ENCODE results near the gene FAS.
"Not testable (repeated sequence)": the region's sequence is repeated elsewhere in the genome, so short reads cannot be mapped to it uniquely, and the experiment has no call there.

FAS gene

DNA sequence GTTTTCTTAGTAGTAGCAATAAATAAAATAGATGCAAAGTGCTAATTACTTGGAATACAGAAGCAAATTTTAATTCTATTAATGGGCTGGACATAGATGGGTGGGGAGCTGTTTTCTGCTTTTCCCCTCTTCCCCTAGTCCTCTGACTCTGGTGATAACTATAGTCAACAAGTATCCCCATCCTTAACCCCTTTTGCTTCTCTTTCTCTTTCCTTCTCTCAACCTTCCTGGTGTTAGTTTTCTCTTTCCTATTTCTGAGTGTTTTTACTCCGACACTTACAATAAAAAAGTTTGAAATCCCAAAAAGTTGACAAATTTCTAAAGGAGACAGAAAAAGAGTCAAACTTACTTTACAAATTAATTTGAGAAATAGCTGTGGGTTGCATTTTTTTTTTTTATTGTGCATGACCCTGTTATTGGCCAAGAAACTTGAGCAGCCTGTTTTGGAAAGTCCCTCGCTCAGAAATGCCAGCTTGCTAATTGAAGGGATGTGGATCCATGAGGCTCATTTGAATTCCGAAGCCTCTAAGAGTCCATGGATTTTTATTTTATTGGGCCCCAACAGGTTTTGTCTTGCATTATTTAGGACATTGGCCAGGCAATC is 2.4 kb downstream of the FAS start:
- no peak for DNase-seq (ENCODE audit: low spot score)

GRCh38 chr10:88994019-88994418 is 3.4 kb downstream of the FAS start:
- no peak for DNase-seq (ENCODE audit: low spot score)

- no peak for DNase-seq (ENCODE audit: low spot score)
Observed at GRCh38 chr10:88995156-88995876, 4.7 kb downstream of the FAS start.

DNA sequence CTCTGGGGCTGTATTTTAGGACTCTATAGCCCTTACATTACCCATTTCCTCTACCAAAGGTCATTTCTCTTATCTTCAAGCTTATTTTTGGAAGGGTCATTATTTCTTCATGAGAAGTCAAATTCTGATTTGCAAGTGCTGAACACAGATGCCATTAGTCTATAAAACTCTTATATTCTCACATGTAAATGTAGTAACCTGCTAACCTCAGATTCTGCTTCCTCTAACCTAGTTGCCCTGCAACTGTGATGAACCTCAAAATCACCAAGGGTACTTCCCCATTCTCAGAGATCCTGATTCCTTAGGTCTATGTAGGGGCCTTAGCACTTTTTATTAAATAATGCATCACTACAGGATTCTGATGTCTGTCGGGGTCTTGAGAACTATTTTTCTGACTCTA is 6.3 kb downstream of the FAS start:
- no peak for DNase-seq (ENCODE audit: low spot score)

- no peak for DNase-seq (ENCODE audit: low spot score)
Observed at GRCh38 chr10:88999625-89000024, 9.0 kb downstream of the FAS start.

GRCh38 chr10:89001024-89001728 is 10.6 kb downstream of the FAS start:
- DNase-seq (ENCODE audit: low spot score): no peak

- no peak for DNase-seq (ENCODE audit: low spot score)
Observed at GRCh38 chr10:89001729-89002072, 11.1 kb downstream of the FAS start.

GRCh38 chr10:89002226-89002978 is 11.8 kb downstream of the FAS start:
- DNase-seq (ENCODE audit: low spot score): no peak

- no peak for DNase-seq (ENCODE audit: low spot score)
Observed at GRCh38 chr10:89003344-89003743, 12.7 kb downstream of the FAS start.

GRCh38 chr10:89007129-89007893 is 16.7 kb downstream of the FAS start:
- no peak for DNase-seq (ENCODE audit: low spot score)

GRCh38 chr10:89018700-89019346 is 28.2 kb downstream of the FAS start:
- DNase-seq (ENCODE audit: low spot score): not testable (repeated sequence)

- DNase-seq (ENCODE audit: low spot score): no peak
Observed at GRCh38 chr10:89019569-89020327, 29.1 kb downstream of the FAS start.

GRCh38 chr10:89021526-89021925 is 30.9 kb downstream of the FAS start:
- not testable (repeated sequence) for DNase-seq (ENCODE audit: low spot score)

GRCh38 chr10:89022734-89023133 is 32.1 kb downstream of the FAS start:
- no peak for DNase-seq (ENCODE audit: low spot score)

DNA sequence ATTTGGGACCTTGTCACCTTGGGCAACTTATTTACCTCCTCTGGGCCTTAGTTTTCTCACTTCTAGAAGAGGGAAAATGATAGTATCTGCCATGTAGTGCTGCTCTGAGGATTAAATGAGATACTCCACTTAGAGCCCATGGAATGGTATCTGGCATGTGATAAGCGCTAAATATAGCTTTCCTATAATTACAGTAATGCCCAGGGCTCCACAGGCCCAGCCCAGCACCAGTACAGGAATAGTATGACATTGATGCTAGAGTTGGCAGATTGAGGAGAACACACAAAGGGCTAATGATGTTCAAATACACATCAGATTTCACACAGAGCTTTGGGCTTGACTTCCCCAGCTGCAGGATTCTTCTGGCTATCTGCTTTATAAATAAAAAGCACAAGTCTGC is 34.9 kb downstream of the FAS start:
- no peak for DNase-seq (ENCODE audit: low spot score)

- DNase-seq (ENCODE audit: low spot score): no peak
Observed at GRCh38 chr10:89029181-89029580, 38.6 kb downstream of the FAS start.

- DNase-seq (ENCODE audit: low spot score): peak; percentile 94
Observed at GRCh38 chr10:89029785-89030437, 39.3 kb downstream of the FAS start.

DNA sequence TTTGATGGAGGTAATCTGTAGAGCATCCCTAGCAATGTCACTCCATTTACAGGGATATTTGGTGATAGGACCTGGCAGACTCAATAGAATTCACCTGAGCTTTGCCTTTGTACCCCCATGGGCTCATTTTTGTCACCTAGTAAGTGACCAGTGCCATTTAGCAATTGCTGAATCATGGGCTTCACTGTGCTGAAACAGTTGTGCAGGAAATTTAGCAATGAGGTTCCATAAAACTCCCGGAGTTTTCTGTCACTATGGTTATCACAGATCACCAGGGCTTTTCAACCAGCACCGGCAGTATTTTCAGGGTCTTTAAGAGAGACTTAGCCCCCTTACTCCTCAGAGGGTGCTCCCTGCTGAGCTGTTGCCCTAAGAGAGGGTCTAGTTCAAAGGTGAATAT is 40.2 kb downstream of the FAS start:
- no peak for DNase-seq (ENCODE audit: low spot score)

DNA sequence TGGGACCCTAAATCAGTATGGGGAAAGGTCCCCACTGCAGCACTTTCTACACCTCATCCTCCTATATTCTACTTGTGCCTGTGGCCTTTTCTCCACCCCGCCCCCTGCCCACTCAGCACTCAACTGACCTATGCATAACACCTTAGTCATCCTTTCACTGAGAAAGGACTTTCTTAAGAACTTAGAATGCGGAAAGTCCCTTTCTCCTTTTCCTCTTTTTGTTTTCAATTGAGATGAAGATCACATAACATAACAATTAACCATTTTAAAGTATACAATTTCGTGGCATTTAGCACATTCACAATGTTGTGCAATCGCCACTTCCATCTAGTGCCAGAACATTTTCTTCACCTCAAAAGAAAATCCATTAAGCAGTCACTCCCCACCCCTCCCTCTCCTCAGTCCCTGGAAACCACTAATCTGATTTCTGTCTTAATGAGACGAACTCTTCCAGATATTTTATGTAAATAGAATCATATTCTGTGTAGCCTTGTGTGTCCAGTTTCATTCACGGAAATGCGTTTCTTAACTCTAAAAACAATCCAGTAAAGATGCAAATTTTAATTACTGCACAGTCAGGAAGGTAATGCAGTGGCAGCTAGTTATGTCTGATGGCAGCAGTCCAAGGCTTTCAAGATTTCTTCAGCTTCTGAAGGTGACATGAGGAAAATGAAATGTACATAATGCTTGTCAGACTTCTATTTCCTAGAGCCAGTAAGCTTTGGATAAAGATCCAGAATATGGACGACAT is 41.7 kb downstream of the FAS start:
- DNase-seq (ENCODE audit: low spot score): peak; percentile 38

All from pons (tissue), 1 donor.